NOMO-1 treated with dmso at 0.1 percent for 144 hours (cell line): ENCODE results near the gene OGFOD2.

Experiments
- DNase-seq: peaks from one replicate; lab custom pipeline; 2025; ENCODE audit not compliant: unreplicated experiment; lab: John Stamatoyannopoulos, UW

OGFOD2 gene

DNA sequence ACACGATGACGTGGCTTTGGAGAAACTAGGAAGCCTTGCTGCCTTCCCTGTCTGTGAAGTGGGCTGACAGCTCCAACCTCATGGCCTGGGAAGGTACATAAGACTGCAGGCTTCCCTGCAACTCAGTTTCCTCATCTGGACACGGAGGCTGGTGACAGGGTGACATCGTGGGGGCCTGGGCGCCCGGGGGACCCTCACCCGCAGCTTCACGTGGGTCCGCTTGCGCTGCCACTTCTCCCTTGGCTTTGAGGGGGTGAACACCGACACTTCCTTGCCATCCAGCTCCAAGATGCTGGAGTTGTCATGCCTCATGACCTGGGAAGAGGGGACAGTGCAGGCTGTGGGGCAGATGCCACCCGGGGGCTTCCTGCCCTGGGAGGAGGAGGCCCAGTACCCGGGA is 13.0 kb downstream of the OGFOD2 start:
- no peak for DNase-seq

DNA sequence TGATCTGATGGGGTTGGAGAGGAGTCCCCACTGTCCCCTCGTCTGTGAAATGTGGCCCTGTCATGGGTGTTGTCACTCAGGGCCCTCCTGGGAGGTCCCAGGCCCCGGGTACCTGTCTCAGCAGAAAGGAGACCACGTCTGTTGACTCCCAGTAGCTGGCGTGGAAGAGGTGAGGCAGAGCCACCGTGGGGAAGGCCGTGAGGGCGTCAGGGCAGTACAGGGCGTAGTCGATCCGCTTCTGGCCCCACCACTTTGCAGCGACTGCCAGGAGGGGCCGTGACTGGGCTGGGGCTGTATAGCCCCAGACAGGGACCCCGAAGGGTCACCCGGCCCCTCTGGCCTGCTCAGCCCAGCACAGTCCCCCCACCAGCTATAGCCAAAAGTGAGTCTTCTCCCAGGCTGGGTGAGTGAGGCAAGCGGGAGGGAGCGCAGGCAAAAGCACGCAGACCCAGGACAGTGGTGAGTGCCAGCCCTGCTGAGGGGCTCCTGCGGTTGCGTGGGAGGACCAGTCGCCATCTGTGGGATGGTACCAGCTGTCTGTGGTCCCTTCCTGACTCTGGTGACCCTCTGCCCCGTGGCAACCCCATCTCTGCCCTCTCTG is 13.7 kb downstream of the OGFOD2 start:
- DNase-seq: no peak

DNA sequence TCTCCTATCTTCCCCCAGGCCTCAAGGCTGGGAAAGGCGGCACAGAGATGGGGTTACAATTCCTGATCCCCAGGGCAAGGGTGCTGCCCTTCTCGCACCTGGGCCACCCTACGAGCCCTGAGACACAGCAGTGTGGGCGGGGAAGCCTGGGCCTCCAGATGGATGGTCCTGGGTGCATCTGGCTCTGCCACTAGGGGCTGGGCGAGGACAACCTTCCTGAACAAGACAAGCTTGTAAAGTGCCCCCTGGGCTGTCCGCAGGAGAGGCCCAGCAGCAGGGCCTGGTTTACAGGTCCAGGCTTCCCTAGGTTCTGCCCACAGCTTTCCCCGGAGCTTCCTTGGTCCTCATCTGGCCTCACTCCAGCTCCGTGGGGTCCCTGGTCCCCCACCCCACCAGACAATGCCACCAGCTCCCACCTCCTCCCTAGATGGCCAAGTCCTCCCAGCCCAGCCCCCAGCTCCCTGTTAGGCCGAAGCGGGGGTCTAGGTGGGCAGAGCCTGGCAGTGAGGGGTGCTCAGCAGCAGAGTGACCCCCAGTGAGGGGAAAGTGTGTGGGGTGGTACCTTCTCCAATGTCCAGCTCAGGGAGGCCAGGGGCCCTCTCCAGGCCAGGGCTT is 14.3 kb downstream of the OGFOD2 start:
- DNase-seq: no peak

DNA sequence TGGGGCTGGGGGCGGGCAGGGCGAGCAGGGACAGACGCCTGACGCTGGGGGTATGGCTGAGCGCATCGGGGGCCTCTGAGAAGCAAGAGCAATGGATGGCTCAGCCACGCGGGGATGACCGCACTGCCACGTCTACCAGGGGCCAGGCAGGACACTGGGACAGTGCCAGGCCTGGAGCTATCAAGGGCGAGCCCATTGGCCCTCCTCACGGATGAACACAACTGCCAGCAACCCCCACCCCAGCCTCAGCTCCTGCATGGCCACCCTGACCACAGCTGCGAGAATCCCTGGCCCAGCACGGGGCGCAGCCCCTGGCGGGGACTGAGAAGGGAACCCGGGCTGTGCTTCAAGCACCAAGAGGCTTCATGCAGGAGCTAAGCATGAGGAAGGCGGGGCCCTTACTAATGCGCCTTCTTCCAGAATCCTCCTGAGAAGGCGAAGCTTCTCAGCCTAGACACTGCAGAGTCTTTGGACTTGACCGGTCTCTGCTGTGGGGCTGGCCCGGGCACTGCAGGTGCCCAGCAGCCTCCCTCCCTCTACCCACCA is 14.9 kb downstream of the OGFOD2 start:
- DNase-seq: no peak

DNA sequence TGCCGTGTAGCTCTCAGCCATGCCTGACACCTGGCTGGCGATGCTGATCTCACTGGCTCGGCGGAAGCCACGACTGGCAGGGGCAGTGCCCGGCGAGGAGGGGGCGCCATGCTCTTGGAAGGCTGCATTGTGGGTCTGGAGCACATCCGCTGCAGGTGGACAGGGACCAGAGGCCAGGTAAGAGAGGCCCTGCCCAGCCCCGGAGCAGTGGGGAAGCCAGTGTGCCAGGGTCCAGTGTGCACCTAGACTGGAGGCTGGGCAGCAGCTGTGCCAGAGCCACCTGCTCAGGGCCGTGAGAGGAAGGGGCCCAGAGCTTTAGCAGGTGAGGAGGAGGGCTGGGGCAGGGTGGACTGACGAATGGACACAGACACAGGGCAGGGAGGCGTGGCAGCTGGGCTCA is 15.5 kb downstream of the OGFOD2 start:
- no peak for DNase-seq

DNA sequence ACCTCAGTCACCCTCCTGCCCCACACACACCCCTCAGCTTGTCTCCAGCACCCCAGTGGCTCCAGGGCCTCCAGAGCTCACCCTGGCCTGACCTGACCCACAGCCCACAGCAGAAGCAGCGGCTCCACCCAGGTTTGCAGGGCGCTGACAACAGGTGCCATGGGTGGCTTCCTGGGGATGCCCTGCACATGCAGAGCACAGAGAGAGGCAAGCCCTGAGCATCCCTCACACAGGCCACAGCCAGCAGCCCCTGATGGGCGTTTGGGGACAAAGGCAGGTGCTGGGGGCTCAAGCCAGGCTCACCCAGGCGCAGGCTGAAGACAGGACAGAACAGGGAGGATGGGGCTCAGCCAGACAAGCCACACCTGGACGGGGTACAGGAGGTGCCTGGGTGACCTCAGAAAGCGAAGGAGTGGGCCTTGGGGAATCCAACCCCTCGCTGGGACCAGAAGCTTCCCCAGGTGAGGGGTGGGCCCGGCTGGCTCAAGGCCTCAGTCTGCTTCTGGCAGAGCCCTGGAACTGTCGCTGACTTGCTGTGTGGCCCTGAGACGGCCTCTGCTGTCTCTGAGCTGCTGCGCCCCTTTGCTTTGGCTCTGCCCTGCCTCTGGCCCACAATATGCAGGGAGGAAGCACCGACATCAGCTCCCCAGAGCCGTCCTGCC is 16.0 kb downstream of the OGFOD2 start:
- no peak for DNase-seq

DNA sequence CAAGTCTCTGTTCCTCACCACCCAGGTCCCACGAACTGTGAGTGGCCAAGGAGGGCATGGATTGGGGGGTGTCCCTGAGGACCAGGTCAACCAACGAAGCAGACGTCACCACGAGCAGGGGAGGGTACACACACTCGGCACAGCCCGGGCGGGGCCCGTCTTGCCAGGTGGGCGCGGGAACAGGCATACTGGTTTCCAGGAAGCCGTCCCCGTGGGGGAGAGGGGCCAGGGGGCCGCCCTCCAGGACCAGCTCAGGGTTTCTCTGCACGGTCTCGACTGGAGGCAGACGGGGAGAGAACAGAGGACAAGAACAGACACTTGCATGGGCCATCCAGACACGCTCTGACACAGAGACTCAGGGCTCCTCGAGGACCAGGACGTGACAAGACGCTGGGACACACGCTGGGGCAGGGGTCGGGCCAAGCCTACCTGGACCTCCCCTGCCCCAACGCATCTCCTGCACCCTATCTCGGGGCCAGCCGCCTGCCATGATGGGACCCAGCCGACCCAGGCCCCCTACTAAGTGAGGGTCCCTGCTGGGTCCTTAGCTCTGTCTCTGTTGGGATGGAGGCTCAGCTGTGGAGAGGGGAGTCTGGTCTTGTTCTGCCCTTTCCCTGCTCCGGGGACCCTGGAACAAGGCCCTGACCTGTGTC is 16.7 kb downstream of the OGFOD2 start:
- DNase-seq: no peak

DNA sequence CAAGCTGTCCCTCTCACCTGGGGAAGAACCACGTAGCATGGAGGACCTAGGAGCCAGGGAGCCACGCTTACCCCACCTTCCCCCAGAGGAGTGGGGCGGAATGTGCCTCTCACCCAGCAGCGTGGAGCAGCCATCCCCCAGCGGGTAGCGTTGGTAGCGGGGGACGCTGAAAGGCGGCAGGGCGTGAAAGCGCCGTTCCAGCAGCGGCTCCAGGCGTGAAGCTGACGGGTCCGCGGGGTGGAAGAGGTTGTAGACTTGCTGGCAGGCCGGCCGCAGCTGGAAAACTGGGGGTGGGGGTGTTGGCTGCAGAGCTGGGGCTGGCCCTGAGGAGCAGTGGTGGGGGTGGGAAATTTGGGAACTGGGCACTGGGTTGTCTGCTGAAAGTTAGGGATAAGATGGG is 17.3 kb downstream of the OGFOD2 start:
- no peak for DNase-seq

DNA sequence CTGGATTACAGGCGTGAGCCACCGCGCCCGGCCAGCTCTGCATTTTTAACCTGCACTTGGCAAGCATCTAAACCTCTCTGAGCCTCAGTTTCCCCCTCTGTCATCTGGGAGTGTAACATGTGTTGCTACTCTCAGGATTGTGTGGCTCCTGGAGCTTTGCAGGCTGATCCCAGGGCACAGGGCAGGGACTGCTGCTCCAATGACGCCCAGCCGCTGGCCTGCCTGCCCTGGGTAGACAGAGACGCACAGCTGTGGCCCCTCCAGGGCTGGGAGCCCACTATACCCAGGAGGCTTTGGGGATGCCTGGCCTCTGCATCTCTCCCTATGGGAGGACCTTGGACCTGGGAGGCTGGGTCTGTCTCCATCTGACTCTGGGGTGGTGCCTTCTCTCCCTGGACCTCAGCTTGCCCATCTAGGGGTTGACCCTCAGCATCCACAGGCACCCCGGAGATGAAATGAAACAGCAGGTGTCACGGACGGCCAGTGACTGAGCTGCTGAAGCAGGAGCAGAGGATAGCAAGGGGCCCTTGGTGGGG is 19.2 kb downstream of the OGFOD2 start:
- DNase-seq: no peak

DNA sequence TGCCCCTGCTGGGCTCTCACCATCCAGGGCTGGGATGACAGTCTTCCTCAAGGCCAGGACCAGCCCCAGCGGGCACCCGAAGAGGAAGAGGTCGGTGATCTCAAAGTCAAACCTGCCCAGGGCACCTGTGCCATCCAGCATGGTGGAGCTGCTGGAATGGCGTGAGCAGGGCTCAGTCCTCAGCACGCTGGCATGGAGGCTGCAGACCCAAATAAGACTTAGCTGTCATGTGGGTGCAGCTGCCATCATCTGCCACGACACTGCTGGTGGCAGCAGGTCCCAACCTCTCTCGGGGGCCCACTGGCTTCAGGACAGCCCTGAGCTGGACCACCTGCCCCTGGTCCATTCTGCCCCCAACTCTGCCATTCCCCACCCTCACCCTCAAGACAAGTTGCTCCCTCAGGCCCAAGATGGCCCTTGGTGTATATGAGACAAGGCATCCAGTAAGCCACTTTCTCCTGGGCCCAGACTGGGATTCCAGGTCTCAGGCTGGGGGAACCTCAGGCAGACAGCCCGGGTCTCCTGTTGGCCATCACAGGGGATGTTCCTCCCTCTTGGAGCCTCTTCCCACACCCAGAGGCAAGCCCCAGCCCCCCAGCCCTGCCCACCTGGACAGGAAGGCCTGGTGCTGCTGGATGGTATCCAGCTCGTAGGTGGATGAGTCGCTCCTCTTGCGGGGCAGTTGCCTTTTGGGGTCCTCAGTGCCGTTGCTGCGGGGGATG is 19.9 kb downstream of the OGFOD2 start:
- DNase-seq: no peak

DNA sequence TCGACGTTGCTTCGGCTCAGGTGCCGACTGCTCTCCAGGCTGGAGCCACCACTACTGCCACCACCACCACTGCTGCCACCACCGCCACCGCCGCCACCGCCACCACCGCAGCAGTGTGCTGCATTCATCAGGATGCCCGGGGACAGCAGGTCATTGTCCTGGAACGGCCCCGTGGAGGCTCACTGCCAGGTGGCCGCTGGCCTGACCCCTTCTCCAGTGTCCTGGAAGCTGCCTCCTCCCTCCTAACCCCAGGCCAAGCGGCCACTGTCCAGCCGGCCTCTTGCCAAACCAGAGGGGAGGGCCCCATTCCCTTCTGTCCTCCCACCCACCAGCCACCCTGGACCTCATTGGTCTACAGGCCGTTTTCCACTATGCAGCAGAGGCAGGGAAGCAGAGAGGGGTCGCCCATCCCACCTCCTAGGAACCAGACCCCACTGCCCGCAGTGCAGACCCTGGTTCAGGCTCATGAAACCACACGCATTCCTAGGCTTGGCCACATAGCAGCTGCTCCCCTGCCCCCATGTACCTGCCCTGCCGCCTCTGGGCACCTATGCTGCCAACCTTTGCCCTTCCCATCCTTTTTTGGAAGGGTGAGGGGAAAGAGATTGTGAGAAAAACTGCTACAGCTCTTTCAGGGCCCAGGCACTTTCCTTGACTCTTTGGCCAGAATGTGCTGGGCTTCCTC is 20.6 kb downstream of the OGFOD2 start:
- DNase-seq: no peak

DNA sequence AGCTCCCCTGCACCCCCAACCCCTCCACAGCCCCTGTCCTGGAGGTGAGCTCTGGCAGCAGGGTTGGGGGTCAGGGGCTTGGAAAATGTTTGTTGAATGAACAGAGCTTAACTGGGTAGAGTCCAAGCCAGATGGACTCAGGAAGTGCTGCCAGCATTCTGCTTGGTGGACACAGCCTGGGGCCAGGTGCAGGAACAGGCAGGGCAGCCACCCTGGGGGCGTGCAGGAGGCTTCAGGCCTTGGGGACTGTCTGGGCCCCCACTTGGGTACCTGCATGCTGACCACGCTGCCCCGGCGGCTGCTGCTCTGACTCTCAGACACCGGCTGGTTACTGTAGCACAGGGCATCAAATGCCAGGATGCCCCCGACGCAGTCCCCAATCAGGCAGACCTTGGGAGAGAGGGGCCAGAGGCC is 21.2 kb downstream of the OGFOD2 start:
- DNase-seq: no peak

DNA sequence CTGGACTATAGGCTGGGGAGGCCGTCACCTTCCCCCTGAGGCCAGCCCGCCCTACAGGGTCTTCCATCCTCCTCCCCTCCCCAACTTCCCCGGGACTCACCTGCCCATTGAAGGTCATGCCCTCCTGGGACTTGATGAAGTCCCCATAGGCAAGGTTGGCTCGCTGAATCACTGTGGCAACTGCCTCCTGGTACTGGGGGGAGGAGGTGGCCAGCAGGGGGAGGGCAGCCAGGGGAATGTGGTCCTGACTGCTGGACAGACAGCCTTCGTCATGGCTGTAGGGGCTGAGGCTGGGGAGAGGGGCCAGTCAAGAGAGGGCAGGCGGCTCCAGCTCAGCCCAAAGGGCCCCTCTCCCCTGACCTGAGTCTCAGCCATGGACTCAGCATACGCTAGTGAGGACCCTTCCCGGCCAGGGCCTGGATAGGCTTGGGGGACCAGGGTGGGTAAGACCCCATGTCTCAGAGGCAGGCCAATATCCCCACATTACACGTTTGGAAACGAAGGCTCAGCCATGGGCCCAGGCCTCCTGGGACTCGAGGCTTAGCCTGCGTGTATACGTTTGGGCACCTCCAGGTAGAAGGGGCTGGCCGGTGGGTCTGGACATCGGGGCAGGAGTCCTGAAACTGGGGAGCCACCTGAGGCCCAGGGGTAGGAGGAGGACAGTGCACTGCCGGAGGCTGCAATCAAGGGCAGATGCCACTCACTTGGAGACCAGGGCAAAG is 21.7 kb downstream of the OGFOD2 start:
- DNase-seq: no peak

DNA sequence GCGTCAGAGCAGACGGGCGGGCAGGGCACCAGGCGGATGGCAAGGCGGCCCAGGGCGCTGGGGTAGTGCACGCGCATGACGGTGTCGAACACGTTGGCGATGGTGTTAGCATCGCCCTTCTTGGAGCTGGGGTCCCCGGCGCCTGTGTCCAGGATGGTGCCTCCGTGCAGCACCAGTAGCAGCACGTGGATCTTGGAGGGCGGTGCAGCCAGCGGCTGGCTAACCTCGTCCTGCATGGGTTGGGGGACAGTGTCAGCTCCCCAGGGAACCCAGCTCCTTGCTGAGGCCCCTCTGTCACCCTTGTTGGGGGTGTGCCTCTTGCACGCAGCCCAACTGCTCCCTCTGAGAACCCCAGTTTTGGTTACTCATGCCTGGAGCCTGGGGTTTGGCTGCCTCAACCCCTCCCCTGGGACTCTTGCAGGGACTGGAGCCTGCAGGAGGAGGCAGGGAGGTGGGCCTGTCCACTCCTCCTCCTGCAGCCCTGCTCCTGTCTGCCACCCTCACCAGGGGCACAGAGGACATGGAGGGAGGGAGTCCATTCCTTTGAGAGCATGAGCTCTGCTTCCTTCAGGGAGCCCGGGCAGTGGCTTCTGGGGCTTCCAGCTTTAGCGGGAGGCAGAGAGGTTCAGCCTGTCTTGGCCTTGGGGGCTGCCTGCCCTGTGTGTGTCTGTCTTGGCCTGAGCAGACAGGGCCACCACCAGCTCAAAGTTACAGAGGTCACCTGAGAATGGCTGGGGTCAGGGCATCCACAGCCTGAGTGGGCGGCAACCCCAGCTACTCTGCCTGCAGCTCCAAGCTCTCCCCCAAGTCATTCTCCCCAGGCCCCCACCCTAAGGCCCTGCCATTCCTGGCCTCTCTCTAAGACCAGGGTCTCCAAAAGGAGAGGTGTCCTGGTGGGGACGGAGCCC is 22.6 kb downstream of the OGFOD2 start:
- DNase-seq: no peak

DNA sequence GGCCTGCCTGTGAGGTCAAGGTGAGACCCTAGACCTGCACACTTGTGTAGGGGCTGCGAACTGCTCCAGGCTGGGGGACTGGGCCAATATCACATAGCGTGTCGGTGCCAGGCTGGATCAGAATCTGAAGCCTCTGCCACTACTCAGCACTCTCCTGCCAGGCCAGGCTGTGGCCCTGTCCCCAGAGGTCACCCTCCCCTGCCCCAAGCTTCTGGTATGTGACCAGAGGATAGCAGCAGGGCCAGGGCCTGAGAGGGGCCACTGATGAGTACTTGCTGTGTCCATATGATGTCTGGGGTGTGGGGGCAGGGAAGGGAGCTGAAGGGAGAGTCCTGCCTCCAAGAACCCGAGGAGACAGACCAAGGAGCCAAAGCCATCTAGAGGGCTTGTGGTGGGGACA is 23.3 kb downstream of the OGFOD2 start:
- no peak for DNase-seq

DNA sequence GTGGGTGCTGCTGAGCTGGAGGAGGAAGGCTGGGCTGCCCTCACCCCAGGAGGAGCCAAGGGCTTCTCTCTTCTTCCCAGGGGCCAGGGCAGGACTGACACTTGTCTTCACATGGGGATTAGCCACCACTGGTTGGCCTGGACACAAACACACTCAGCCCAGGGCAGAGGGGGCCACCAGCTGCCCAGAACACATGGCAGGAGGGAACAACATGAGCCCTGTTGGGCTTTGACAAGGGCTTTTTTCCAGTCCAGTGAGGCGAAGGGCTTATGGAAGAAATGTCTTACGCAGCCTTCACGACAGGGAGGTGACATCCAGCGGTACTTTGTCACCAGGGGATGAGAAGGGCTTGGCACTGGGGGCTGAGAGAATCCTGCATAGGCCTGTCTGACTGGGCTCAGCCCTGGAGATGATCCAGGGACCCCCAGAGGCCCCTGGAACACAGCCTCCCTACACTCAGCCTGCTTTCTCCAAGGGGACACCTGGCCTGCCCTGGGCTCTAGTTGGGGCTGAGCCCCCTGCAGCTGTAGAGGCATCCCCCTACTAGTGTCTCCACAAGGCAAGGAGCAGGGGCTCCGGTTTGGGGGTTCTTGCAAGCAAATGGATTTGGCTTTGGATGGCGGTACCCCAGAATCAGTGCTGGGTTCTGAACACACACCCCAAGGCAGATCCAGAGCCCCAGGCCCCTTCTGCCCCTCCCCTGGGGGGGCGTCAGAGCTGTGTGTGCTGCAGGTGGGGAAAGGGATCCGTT is 24.3 kb downstream of the OGFOD2 start:
- DNase-seq: no peak

DNA sequence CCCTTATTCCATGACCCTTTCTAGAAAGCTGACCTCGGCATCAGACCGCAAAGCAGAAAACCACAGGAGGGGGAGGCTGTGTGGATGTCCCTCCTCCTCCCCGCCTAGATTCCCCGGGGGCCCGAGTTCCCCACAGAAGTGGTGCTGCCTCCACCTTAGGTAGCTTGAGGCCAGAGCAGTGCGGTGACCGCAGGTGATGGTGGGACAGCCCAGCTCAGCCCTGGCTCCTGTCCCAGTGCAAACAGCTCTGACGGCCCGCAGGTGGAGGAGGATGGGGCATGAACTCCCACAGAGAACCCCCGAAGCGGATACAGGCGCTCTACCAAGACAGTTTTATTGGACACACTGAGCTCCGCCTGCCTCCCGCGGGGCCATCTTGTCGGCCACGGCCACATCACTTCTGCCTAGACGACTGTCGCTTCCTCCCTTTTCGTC is 25.0 kb downstream of the OGFOD2 start:
- no peak for DNase-seq

DNA sequence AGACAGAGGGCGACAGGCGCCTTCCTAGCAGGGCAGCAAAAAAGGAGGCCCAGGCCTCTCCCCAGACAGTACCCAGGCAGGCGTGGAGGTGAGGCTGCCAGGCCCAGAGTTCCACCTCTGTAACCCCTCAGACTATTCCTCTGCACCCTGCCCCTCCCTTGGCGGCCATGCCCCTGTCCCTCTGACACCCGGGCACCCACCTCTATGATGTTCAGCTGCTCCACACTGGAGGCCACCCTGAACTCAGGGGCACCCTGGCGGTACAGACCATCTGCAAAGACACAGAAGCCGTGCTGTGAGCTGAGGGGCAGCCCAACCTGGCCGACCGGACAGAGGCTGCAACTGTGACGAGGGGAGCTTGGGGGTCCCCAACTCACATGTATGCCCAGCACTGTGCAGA is 25.5 kb downstream of the OGFOD2 start:
- DNase-seq: no peak
